Pancreas (tissue), 10 donors: ENCODE data around the gene POMGNT1. TPM values are rescaled to one million over a fixed set of nuclear protein-coding genes. Genes with fewer than 3 reads are reported as not detected.

Experiments used
- ATAC-seq, 4 donors: fragments of 200-7000 bp; cut with Tn5 transposase; one replicate each; pipeline versions ENCODE4 v1.8.0 to v1.9.1; 2020; ENCODE audit warnings: mild to moderate bottlenecking in 4 of 4, moderate library complexity in 4 of 4
- DNase-seq, 6 donors: peaks; one replicate each; pipeline ENCODE4 v3.0.0-alpha.2; 2020
- FAIRE-seq: peaks from 2 replicates; lab custom pipeline; 2012; peaks lifted over from hg19 to GRCh38; lab: Jason Lieb, UNC
- H3K27ac ChIP-seq, 4 donors: fragments of 200-600 bp; sonication (generic); 1 replicate in 3 of 4; 2 replicates in 1 of 4; pipeline versions ENCODE4 v1.5.0 to v1.8.0; 2020
- H3K27me3 ChIP-seq, 4 donors: fragments of 200-600 bp; one replicate each; pipeline ENCODE4 v1.8.0; 2021
- H3K36me3 ChIP-seq, 3 donors: fragments of 200-600 bp; sonication (generic) in 1 of 3; one replicate each; pipeline versions ENCODE4 v1.5.0 to v1.8.0; 2020 to 2021
- H3K4me1 ChIP-seq, 3 donors: fragments of 200-600 bp; one replicate each; pipeline ENCODE4 v1.8.0; 2021
- H3K4me3 ChIP-seq, 4 donors: fragments of 200-600 bp; sonication (generic) in 2 of 4; one replicate each; pipeline versions ENCODE4 v1.5.0 to v1.8.0; 2020 to 2021
- H3K9me3 ChIP-seq, 4 donors: fragments of 200-600 bp; one replicate each; pipeline ENCODE4 v1.8.0; 2021
- CTCF ChIP-seq, 4 donors: fragments of 200-600 bp; sonication (generic) in 3 of 4; IDR thresholded peaks; one replicate each; pipeline versions ENCODE4 v1.5.0 to v1.8.0; 2021; ENCODE audit warnings: antibody characterized with exemption in 4 of 4
- WGBS, 2 donors: extraction: QIAGEN DNeasy Blood & Tissue Kit; methylation state at CpG; one replicate each; pipeline ENCODE4 v1.1.7; 2013; 5-methylcytosine and 5-hydroxymethylcytosine counted together
- intact Hi-C, 3 donors: fragments of 100-400 bp; cut with DNase I; formaldehyde crosslinking; loops; one replicate each; pipeline versions ENCODE4 v1.11.1 to v1.14.2; 2022
- polyA plus RNA-seq, 2 donors: library from polyadenylated mRNA; stranded (reverse); fragments of 200-250 nt; gene quantifications; one replicate each; pipeline ENCODE4 v1.2.3, GENCODE V29; 2013
- total RNA-seq, 6 donors: library from RNA; stranded (reverse); fragmentation: NEBNext Ultra II Directional in 4 of 6; extraction: Animal tissue kit (Norgen Biotek cat#: 25700) in 4 of 6; gene quantifications; one replicate each; pipeline versions ENCODE4 v1.2.1 to v1.2.4, GENCODE V29; 2021 to 2023
- donor health status: healthy with polysubstance abuse.
- donor health status: DM: no; HTN: no; CAD: no; lungs with moderate emphysema.
- donor health status: DM: no; HTN: no; CAD: no.
- donor health status: control.
- donor health status: control.
- donor health status: Bipolar disorder and iron deficiency.
- donor health status: DM: yes; HTN: yes; CAD: no.
- donor health status: DM: no; HTN: no; CAD: no.
- donor health status: DM: no; HTN: no; CAD: no.
- donor health status: DM: yes; HTN: yes; CAD: no.

The POMGNT1 gene
- total and polyA plus RNA-seq, 8 donors: 23.5 to 59.2 (median 36.1) TPM

- H3K27ac ChIP-seq: no peak overlapping the region
- no peaks in the 10 kb centered on the region for H3K9me3 ChIP-seq
- intact Hi-C loops: no loop called here
- H3K36me3 ChIP-seq: no peaks in the 10 kb centered on the region
- TF ChIP-seq CTCF (IDR thresholded peaks at IDR 0.05): no peak
- H3K4me3 ChIP-seq: no peak overlapping the region
- FAIRE-seq: no peak
- no peak for ATAC-seq
- DNase-seq: no peak
- 66 to 82% methylated on average over 2 of the region's 2 CpGs for WGBS, 2 donors
- H3K4me1 ChIP-seq: no peaks in the 10 kb centered on the region
- H3K27me3 ChIP-seq: no peaks in the 10 kb centered on the region
Observed at GRCh38 chr1:46150085-46150484, 48.1 kb downstream of the POMGNT1 start.

- intact Hi-C loops: no loop called here
- 55 to 56% methylated on average over 2 of the region's 2 CpGs for WGBS, 2 donors
- no peaks in the 10 kb centered on the region for H3K36me3 ChIP-seq
- no peak overlapping the region for H3K4me3 ChIP-seq
- H3K9me3 ChIP-seq: no peaks in the 10 kb centered on the region
- H3K27me3 ChIP-seq: no peaks in the 10 kb centered on the region
- no peak for DNase-seq
- no peak for ATAC-seq
- no peak overlapping the region for H3K27ac ChIP-seq
- TF ChIP-seq CTCF (IDR thresholded peaks at IDR 0.05): no peak
- no peaks in the 10 kb centered on the region for H3K4me1 ChIP-seq
- no peak for FAIRE-seq
Observed at GRCh38 chr1:46148318-46148717, 49.9 kb downstream of the POMGNT1 start.

Other genes with a start within 250 kb of the POMGNT1 start
- gene PIK3R3, start 65.8 kb downstream of the POMGNT1 start, total RNA-seq: 1 to 10 TPM; 1.2 to 4.9 (median 4.1) TPM
- gene PIK3R3, start 65.8 kb downstream of the POMGNT1 start, polyA plus RNA-seq: 1 to 10 TPM; 1.7 to 4.5 TPM
- gene TSPAN1, start 23.3 kb downstream of the POMGNT1 start, total RNA-seq: 1 to 10 TPM; 2.1 to 10.0 (median 6.4) TPM
- 10 to 100 TPM in 1 of 2 donors, 1 to 10 TPM in 1; 4.1 to 12.4 TPM for gene TSPAN1, start 23.3 kb downstream of the POMGNT1 start, polyA plus RNA-seq
- gene P3R3URF, start 21.9 kb downstream of the POMGNT1 start, total RNA-seq: not detected
- not detected for gene P3R3URF, start 21.9 kb downstream of the POMGNT1 start, polyA plus RNA-seq
- gene LURAP1, start 4.9 kb upstream of the POMGNT1 start, total RNA-seq: under 1 TPM; 0.09 to 0.56 (median 0.20) TPM
- under 1 TPM; 0.40 to 0.68 TPM for gene LURAP1, start 4.9 kb upstream of the POMGNT1 start, polyA plus RNA-seq
- gene RAD54L, start 49.3 kb upstream of the POMGNT1 start, total RNA-seq: under 1 TPM in 5 of 6 donors, not detected in 1; 0.39 to 0.66 (median 0.43) TPM
- gene RAD54L, start 49.3 kb upstream of the POMGNT1 start, polyA plus RNA-seq: under 1 TPM; 0.23 to 0.61 TPM
- 10 to 100 TPM; 20.9 to 31.3 (median 26.2) TPM for gene LRRC41, start 105.2 kb upstream of the POMGNT1 start, total RNA-seq
- gene LRRC41, start 105.2 kb upstream of the POMGNT1 start, polyA plus RNA-seq: 10 to 100 TPM; 19.8 to 30.3 TPM
- 10 to 100 TPM; 51.8 to 83.1 (median 69.2) TPM for gene UQCRH, start 105.3 kb upstream of the POMGNT1 start, total RNA-seq
- 100 to 1,000 TPM; 141 to 183 TPM for gene UQCRH, start 105.3 kb upstream of the POMGNT1 start, polyA plus RNA-seq
- 10 to 100 TPM in 5 of 6 donors, 1 to 10 TPM in 1; 9.0 to 16.4 (median 11.5) TPM for gene NSUN4, start 142.4 kb upstream of the POMGNT1 start, total RNA-seq
- gene NSUN4, start 142.4 kb upstream of the POMGNT1 start, polyA plus RNA-seq: 1 to 10 TPM; 8.1 to 9.4 TPM
- 10 to 100 TPM; 19.5 to 34.6 (median 24.7) TPM for gene FAAH, start 195.9 kb upstream of the POMGNT1 start, total RNA-seq
- 100 to 1,000 TPM; 103 to 122 TPM for gene FAAH, start 195.9 kb upstream of the POMGNT1 start, polyA plus RNA-seq